GM15510 (cell line): ENCODE results near the gene SLC7A4.

Experiments
- POLR2A ChIP-seq: IDR thresholded peaks from 3 replicates; pipeline ENCODE4 v1.6.1; 2011; ENCODE audit warnings: borderline replicate concordance; ENCODE audit not compliant: insufficient read length; ENCODE audit errors: extremely low read depth

Gene SLC7A4

GRCh38 chr22:21047035-21047661 is 14.8 kb upstream of the SLC7A4 start:
- no peak for TF ChIP-seq POLR2A

- no peak for TF ChIP-seq POLR2A
Measured at GRCh38 chr22:21045585-21046294, 13.4 kb upstream of the SLC7A4 start, which contains the start of gene LRRC74B. TSS of gene LRRC74B (plus strand) at chr22:21045946. CDS start at chr22:21045987, 41 bp downstream.

- no peak for TF ChIP-seq POLR2A
Measured at GRCh38 chr22:21044931-21045584, 12.7 kb upstream of the SLC7A4 start.

GRCh38 chr22:21043860-21044535 is 11.6 kb upstream of the SLC7A4 start:
- no peak for TF ChIP-seq POLR2A

GRCh38 chr22:21042978-21043859 is 10.9 kb upstream of the SLC7A4 start:
- TF ChIP-seq POLR2A, result no peak

- no peak for TF ChIP-seq POLR2A
Measured at GRCh38 chr22:21041937-21042336, 9.6 kb upstream of the SLC7A4 start.

GRCh38 chr22:21038405-21038804 is 6.0 kb upstream of the SLC7A4 start:
- no peak for TF ChIP-seq POLR2A

- TF ChIP-seq POLR2A, result no peak
Measured at GRCh38 chr22:21034989-21035388, 2.6 kb upstream of the SLC7A4 start.

GRCh38 chr22:21033895-21034294 is 1.5 kb upstream of the SLC7A4 start:
- no peak for TF ChIP-seq POLR2A

GRCh38 chr22:21032868-21033688 is 717 bp upstream of the SLC7A4 start:
- no peak for TF ChIP-seq POLR2A

GRCh38 chr22:21031545-21032036 is 770 bp downstream of the SLC7A4 start:
- no peak for TF ChIP-seq POLR2A

- no peak for TF ChIP-seq POLR2A
Measured at GRCh38 chr22:21030621-21031544, 1.5 kb downstream of the SLC7A4 start.

GRCh38 chr22:21030032-21030431 is 2.3 kb downstream of the SLC7A4 start:
- TF ChIP-seq POLR2A, result no peak

GRCh38 chr22:21029486-21030025 is 2.8 kb downstream of the SLC7A4 start:
- TF ChIP-seq POLR2A, result no peak
